ENCODE data around the gene TNFRSF1B.

Gene TNFRSF1B

DNA sequence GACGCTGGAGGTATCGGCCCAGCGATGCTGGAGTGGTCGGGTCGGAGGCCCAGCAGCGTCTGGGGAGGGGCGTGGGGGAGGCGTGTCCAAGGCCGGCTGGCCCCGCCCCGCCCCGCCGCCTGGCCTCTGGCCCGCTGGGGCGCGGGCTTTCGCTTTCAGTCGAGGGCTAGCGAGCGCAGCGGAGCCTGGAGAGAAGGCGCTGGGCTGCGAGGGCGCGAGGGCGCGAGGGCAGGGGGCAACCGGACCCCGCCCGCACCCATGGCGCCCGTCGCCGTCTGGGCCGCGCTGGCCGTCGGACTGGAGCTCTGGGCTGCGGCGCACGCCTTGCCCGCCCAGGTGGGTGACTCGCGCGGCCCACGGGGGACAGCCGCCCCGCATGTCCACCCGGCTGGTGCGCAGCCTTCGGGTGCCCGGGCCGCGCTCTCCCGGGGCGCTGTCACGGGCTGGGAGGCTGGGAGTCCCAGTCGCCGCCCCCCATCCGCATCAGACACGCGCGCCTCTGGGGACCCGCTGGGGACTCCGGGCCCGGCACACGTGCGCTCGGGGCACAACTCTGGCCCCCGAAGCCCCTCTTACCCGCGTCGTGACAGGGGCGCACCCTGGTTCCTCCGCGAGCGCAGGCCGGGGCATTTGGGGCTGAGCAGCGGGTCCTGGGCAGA, at the start of gene TNFRSF1B:
Gene TNFRSF1B (plus strand): TSS at position 158 of the 659 bp plus-strand sequence. CDS start 101 bp downstream, at position 259.
- DNase-seq: peak; percentile 88 to 96 (median 90)

DNA sequence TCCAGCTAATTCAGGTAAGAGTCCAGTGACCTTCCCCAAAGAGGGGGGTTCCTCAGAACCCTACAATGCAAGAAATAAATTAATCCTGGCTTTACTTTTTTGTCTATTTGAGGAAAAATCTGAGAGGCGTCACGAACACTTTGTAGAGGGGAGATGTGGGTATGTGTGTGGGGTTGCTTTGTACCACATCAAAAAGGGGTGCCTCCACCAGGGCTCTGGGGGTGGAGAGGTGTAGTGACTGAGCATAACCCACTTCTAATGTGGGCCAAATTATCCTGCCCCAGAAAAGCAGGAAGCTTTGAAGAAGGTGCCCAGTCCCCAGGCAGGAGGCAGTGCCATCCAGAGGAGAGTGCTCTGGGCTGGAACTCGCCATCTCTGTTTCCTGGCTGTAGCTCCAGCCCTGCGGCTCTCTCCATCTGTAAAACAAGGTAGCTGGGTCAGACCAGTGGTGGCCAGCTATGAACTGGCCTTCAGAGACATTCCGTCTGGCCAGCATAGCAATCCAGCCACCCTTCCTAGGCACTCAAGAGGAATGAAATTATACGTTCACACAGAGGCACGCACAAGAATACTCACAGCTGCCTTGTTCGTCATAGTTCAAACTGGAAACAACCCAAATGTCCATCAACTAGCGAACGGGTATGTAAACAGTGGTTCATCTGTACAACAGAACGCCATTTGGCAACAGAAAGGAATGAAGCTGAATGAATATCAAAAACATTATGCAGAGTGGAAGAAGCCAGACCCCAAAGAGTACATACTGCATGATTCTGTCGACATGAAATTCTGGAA, 45.4 kb upstream of the TNFRSF1B start:
- no peak for DNase-seq

DNA sequence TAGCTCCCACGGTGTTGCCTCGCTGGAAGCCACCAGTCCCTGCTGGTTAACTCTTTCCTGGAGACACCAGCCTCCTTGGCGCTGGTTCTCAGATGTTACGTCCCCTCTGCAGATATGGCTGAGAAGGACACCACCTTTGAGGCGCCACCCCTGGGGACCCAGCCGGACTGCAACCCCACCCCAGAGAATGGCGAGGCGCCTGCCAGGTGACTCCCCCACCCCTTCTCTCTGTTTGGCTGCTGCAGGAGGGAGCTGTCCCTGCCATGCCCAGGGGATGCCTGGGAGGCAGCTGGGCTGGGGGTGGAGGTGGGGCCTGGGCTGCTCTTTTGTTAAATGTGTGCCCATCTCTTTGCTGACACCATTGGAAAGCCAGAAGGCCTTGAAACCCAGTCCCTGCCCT, 43.6 kb upstream of the TNFRSF1B start:
- DNase-seq: no peak

DNA sequence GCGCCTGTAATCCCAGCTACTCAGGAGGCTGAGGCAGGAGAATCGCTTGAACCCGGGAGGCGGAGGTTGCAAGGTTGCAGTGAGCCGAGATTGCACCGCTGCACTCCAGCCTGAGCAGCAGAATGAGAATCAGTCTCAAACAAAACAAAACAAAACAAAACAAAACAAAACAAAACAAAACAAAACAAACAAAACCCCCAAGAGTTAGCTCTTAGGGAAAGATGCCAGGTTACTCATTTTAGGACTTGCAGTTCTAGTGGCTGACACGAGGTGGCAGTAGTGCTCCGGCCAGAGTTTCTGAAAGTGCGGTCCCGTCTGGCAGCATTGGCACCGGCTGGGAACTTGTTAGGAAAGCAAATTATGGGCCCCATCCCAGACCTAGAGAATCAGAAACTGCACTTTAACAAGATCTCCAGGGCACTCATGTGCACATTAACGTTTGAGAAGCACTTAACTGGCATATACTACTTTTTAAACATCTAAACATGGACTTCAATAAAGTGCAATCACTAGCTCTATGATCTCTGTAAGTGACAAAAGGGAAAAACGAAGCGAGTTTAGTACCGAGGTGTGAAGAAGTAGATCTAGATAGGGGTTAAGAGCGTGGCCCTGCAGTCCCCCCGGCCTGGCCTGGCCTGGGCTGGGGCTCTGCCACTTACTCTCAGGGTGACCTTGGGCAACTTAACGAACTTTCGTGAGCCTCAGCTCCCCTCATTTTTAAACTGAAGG, 41.9 kb upstream of the TNFRSF1B start:
- DNase-seq: peak; percentile 78 to 86 (median 81)

DNA sequence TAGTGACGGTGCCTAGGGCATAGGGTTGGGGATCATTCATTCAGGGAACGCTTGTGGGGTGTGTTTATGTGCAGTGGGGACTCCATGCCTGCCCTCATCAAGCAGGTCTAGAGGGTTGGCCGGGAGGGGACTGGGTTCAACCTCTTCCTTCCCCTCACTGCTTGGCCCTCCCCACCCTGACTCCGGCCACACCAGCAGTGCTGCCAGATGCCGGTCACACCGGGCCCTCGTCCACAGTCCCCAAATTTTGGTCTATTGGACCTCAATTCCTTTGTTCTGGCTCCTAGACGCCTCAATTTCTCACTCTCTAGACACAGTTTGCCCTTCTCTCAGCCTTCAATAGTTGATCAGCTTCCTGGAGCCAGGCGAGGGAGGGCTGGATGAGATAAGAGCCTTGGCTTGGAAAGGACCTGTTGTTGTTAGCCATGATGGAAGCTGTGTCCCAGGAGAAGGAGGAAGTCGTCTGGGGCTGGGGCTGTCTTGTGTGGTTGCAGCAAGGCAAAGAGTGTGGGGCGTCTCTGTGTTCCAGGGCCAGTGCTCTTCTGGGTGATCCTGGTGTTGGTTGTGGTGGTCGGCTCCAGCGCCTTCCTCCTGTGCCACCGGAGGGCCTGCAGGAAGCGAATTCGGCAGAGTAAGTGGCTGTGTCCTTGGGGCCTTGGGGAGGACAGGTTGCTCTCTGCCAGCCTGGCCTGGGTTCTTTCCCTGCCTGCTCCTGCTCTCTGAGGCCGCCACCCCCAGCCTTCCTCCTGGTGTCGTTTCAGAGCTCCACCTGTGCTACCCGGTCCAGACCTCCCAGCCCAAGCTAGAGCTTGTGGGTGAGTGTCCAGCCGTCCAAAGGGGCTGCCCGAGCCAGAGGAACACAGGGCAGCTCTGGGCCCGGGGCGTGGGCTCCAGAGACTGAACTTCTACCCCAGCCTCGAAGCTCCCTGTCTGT, 41.1 kb upstream of the TNFRSF1B start:
- peak; percentile 63 to 74 (median 71) for DNase-seq

DNA sequence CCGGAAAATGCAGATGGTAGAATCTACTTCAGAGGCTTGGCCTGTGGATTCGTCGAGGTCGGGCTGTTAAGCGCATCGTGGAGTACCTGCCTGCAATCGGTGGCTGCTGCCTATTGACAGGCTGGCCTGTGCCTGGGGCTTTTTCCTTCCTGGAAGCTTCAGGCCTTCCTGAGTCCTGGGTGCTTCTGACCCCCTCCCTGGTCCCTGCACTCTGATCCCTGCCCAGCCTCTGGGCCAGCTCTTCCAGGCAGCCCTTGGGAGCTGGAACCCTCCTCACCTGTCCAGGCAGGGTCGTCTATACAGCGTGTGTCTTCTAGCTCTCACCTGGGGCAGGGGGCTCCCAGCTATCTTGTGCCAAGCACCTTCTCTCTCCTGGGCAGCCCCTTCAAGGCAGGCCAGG, 40.0 kb upstream of the TNFRSF1B start:
- no peak for DNase-seq

DNA sequence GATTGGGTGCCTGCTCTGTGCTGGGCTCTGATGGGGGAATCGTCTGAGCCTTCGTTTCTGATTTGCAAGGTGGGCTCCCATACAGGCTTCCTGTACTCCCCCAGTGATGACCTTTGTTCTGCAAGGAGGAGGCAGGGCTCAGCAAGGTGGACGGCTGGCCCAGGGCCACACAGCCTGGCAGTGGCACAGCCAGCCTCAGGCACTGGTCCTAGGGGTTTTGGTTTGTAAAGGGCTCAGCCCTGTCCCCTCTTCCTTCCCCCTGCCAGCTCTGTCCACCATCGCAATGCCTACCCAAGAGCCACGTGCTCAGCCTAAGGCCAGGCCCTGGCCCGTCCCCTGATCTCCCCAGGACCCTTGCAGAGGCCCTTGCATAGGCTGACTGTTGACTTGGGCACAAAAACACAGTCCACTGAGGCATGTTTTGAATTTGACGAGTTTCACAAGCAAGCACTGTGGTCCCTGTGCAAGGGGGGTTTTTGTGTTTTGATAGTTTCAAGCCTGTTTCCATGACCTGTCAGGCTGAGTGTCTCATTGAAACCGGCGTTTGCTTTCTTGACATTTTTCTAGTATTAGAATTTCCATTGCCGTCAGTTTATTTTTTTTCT, 39.5 kb upstream of the TNFRSF1B start:
- DNase-seq: no peak

DNA sequence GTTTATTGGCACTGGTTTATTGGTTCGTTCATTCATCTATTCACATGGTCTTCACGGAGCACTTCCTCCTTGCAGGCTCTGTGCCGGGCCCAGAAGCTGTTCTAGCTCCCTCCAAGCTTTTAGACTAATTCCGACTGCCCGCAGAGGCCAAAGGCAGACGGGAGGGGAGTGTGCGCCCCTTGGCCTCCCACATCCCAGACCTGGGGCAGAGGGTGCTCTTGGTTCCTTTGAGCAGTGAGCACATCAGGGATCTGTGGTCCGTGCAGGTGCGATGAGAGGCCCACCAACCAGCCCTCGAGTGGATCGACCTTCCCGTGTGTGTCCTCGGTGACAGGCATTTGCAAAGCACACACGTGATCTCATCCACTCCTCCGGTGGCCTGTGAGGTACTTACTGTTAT, 38.7 kb upstream of the TNFRSF1B start:
- no peak for DNase-seq

DNA sequence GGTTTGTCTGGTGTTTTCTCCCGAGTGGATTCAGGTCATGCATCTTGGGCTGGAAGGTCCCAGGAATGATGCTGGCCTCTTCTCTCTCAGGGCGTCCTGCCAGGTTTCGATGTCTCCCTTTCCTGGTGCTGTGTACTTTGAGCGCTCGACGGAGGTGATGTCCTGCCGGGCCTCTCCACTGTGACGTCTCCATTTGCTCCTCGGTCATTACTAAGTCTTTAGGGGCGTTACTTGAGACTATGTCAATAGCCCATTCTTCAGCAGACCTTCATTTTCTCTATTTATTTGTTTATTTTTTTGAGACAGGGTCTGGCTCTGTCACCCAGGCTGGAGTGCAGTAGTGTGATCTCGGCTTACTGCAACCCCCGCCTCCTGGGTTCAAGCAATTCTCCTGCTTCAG, 37.2 kb upstream of the TNFRSF1B start:
- DNase-seq: no peak

DNA sequence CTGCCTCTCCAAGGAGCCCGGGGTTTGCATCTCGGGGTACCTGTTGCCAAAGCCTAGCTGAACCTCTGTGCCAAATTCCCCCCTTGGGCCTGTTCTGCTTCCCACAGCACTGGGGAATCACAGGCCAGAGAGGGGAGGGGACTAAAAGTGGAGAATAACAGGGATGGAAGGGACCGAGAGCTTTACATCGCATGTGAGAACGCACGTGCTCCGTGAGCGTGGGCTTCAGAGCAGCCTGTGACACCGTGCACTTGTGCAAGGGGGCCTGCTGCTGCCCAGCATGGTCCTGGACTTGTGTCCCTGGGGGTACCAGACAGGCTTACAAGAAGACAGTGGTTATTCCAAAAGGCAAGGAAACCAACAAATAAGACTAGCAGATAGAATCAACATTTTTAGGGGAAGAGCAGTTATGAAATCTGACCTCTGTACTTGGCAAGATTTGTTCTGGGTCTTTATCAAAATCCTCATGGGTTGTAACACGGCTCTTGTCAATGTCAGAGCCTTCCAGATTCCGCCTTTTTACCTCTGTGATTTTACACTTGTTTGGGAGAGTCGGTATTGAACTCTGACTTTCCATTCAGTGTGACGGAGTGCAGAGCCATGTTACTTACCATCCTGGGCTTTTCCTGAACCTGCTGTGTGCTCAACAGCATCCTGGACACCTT, 36.2 kb upstream of the TNFRSF1B start:
- DNase-seq: no peak

DNA sequence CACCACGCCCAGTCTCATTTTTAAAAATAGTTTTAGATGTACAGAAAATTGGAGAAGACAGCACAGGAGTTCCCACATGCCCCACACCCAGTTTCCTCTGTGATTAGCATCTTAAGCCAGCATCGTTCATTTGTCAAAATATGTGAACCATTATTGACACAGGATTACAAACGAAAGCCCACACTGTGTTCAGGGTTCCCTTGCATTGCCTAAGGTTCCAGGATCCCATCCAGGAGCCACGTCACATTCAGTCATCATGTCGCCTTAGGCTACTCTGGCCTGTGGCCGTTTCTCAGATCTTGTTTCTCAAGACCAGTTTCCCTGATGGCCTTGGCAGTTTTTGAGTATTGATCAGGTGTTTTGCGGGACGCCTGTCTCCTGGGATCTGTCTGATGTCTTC, 34.7 kb upstream of the TNFRSF1B start:
- peak; percentile 47 to 67 (median 56) for DNase-seq

DNA sequence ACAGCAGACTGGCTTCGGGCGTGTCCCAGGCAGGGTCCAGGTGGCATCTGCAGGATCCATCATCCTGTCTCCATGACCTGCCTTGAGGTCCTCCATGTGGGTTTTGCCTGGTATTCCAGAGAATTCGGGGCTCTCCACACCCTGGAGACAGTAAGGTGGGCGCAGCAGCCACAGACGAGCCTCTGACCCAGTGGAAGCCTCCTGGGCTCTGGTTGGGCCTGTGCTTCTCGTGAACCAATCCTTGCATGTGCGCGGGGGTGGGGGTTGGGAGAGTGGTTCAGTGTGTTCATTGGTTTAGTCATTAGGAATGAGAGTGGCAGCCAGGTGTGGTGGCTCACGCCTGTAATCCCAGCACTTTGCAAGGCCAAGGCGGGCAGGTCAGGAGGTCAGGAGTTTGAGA, 32.1 kb upstream of the TNFRSF1B start:
- DNase-seq: no peak

DNA sequence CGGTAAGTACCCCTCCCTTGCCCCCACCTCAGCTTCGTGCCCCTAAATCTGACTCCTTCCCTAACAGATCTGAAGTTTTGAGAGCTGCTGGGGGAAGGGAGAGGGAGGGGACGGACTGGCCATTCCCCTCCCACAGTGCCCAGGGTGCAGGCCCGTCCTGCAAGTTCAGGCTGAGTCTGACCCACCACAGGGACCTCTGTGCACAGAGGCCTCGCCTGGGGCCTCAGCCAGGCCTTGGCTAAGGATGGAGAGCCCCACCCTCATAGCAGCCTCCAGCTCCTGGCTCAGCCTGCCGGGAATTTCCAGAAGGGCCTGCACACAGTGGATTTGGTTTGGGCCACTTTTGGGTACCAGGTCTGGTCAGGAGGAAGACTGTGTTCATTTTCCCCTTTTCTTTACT, 31.2 kb upstream of the TNFRSF1B start:
- peak in 1 of 3 donors; percentile 26 for DNase-seq

DNA sequence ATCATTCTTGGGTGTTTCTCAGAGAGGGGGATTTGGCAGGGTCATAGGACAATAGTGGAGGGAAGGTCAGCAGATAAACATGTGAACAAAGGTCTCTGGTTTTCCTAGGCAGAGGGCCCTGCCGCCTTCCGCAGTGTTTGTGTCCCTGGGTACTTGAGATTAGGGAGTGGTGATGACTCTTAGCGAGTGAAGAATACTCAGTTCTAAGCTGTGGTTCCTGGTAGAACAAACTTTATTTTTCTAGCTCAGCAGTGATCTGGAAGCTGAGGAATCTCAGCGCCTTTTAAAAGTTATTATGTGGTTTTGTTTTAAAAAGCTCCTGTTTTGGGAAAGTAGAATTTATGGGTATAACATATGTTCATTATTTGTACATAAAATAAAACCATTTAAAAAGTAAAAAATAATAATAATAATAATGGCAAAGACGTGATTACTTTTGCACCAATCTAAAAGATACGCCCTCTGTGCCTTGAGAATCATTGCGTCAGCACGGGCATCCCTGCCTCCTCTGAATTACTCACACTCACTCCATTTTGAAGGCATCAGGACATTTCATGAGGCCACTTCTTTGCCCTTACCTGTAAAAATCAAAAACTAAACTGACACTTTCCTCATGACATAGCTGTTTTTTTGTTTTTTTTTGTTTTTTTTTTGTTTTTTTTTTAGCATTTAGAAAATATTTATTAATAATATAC, 29.7 kb upstream of the TNFRSF1B start:
- peak; percentile 51 to 68 (median 56) for DNase-seq

DNA sequence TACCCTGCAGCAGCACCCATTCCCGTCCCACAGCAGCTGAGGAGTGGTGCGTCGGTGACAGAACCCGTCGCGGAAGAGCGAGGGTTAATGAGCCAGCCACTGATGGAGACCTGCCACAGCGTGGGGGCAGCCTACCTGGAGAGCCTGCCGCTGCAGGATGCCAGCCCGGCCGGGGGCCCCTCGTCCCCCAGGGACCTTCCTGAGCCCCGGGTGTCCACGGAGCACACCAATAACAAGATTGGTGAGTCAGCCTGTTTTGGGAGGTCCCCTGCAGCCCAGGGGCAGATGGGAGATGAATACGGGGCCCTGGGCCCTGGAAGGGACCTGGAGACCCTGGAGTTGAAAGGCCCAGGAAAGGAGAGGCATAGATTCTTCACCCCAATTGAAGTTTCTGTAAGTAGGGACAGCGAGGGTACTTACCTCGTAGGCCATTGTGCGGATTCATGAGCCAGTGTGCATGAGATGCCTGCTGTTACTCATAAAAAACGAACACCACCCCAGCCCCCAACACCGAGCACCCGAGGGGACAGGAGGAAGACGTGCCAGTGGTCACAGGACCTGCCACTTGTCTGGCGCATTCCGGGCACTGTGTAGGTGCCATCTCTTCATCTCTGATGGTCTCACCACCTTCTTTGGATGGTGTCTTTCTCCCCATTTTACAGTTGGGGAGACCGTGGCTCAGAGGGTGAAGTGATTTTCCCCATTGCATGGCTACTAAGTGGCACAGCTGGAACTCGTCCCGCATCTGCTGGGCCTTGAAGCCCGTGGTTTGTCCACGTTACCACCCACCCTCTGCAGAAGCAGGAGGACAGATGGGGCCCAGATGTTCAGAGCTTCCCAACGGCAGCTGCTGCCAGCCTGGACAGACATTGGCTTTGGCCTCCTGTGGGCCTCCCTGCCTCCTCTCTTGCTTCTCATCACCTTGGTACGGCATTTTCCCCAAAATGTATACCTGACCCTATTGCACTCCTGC, 28.3 kb upstream of the TNFRSF1B start:
- DNase-seq: no peak

DNA sequence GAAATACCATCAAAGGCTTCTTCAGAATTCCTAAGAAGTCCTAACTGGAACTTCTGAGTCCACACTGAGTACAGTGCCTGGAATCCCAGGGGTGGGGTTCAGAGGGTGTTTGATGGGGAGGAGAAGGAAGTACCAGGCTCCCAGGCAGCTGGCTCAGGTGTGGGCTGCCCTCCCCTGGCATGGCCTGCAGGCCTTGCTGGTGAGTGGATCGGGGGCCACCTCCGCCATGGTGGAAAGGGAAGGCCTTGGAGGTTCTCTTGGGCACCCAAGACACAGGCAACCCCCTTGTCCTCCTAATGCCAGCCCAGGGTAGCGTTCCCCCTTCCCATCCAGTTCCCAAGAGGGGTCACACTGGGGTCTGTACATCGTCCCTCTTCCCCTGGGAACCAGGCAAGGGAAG, 26.8 kb upstream of the TNFRSF1B start:
- no peak for DNase-seq

DNA sequence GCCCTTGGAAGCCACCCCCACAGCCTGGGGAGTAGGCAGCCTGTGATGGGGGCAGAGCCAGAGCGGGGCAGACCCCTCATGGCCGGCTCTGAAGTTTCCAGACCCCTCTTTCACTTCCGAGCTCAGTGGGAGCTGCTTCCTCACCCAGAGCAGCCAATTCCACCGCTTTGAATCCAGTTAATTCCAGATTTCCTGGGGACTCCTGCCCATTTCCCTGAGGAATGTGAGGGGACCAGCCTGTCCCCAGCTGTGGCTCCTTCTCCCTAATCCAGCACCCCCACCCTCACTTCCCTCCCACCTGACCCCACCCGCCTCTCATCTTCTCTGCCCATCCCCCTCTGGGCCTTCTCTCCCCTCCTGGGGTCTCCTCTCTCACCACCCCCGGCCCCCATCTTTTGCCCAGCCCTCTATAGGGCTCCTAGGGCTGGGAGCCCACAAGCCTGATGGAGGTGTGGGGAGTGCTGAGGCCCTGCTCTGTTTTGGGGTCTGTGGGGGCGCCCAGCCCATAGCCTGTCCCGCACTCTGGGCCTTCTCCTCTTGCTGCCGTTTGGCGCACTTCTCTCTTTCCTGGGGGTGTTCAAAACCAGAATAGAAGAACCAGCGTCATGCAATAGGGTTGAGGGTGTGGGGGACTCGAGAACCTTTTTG, 26.2 kb upstream of the TNFRSF1B start:
- peak in 1 of 3 donors; percentile 23 for DNase-seq

DNA sequence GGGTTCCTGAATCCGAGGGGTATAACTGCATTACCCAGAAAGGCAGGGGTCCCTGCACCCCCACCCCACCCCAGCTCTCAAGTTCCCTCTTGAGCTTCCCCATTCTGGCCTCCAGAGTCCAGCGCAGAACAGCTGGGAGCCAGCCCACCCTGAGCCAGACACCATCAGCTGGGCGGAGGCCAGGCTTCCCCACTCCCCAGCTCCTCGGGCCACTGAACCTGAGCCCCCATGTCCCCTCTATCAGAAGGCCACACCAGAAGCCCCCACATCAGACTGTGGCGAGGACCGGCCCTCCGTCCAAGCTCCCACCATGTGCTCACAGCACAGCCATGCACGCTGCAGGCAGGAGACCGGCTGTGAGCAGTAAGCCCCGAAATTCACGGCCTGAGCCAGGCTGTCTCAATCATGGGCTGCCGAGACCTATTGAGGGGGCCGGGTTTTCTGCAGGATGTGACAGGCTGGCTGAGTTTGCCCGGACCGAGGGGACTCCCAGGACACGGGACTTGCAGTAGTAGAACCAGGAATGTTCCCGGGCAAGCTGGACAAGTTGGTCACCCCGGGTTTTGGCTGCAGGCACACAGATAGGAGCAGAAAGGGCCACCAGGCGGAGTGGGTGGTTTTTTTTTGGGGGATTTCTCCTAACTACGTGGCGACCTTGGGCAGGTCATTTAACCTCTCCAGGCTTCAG, 25.5 kb upstream of the TNFRSF1B start:
- no peak for DNase-seq

All from suppressor macrophage treated with lipopolysaccharide for 1 hour (primary cell).